H1 (cell line): ENCODE results near the gene LRRC9. TPM values are rescaled to one million over a fixed set of nuclear protein-coding genes. Genes with fewer than 3 reads are reported as not detected.

Experiments
- CTCF ChIA-PET: fragments of 300-600 bp; sonication (Branson Sonifier 250); formaldehyde crosslinking; loops from one replicate; lab custom pipeline; 2021; ENCODE audit not compliant: partially characterized antibody; lab: Charles Lee
- POLR2A ChIA-PET: fragments of 300-600 bp; sonication (Branson Sonifier 250); formaldehyde crosslinking; loops from one replicate; lab custom pipeline; 2021; ENCODE audit warnings: inconsistent platforms; ENCODE audit not compliant: partially characterized antibody; lab: Charles Lee
- DNase-seq, 2 experiments: peaks; one replicate each; pipeline versions ENCODE4 v3.0.0 to v3.0.0-alpha.2; 2010 to 2022; ENCODE audit warnings: low spot score in 2 of 2, low read depth in 1 of 2, mixed read lengths in 1 of 2
- FAIRE-seq: peaks from 2 replicates; lab custom pipeline; 2011; peaks lifted over from hg19 to GRCh38; lab: Jason Lieb, UNC
- H2AFZ ChIP-seq: 2 replicates; pipeline ENCODE4 v1.8.1; 2012; ENCODE audit warnings: low read length, inconsistent platforms
- H2AK5ac ChIP-seq: 2 replicates; pipeline ENCODE4 v1.6.1; 2013; ENCODE audit warnings: low read depth, low read length
- H2BK120ac ChIP-seq: replicated peaks from 2 replicates; pipeline ENCODE3; 2013; ENCODE audit warnings: low read depth, low read length, inconsistent platforms
- H2BK12ac ChIP-seq: 2 replicates; pipeline ENCODE4 v1.6.1; 2013; ENCODE audit warnings: low read depth, low read length
- H2BK15ac ChIP-seq: 2 replicates; pipeline ENCODE4 v1.6.1; 2013; ENCODE audit warnings: low read length
- H2BK20ac ChIP-seq: 2 replicates; pipeline ENCODE4 v1.6.1; 2013; ENCODE audit warnings: low read length
- H2BK5ac ChIP-seq: 2 replicates; pipeline ENCODE4 v1.6.1; 2013; ENCODE audit warnings: low read depth, low read length
- H3K14ac ChIP-seq: 2 replicates; pipeline ENCODE4 v1.6.1; 2013; ENCODE audit warnings: inconsistent platforms; ENCODE audit not compliant: insufficient read length
- H3K18ac ChIP-seq: 2 replicates; pipeline ENCODE4 v1.6.1; 2013; ENCODE audit warnings: low read length; ENCODE audit errors: extremely low read depth
- H3K23ac ChIP-seq: 2 replicates; pipeline ENCODE4 v1.6.1; 2013; ENCODE audit warnings: inconsistent platforms; ENCODE audit not compliant: insufficient read length
- H3K23me2 ChIP-seq: 2 replicates; pipeline ENCODE4 v1.6.1; 2013; ENCODE audit warnings: low read depth, low read length
- H3K27ac ChIP-seq: 2 replicates; pipeline ENCODE4 v1.6.1; 2011; ENCODE audit warnings: low read depth, low read length, inconsistent platforms
- H3K27me3 ChIP-seq, 4 experiments: replicated peaks in 1 of 4; 1 replicate in 1 of 4; 2 replicates in 3 of 4; pipeline versions ENCODE4 v1.6.1 to v1.8.1; 2011 to 2013; ENCODE audit warnings: low read length in 3 of 4, mild to moderate bottlenecking in 3 of 4, inconsistent platforms in 2 of 4, mixed read lengths in 2 of 4, moderate library complexity in 1 of 4; ENCODE audit not compliant: control insufficient read depth in 3 of 4, insufficient read depth in 3 of 4; ENCODE audit errors: extremely low read depth in 1 of 4
- H3K36me3 ChIP-seq, 4 experiments: 2 replicates each; pipeline versions ENCODE4 v1.6.1 to v1.8.1; 2011 to 2013; ENCODE audit warnings: mild to moderate bottlenecking in 4 of 4, low read length in 3 of 4, moderate library complexity in 2 of 4, control low read depth in 1 of 4, inconsistent platforms in 1 of 4; ENCODE audit not compliant: insufficient read depth in 4 of 4, control insufficient read depth in 2 of 4
- H3K4ac ChIP-seq: replicated peaks from 2 replicates; pipeline ENCODE3; 2013; ENCODE audit warnings: low read length, low read depth, mixed read lengths, inconsistent platforms; ENCODE audit not compliant: insufficient read length
- H3K4me1 ChIP-seq, 4 experiments: replicated peaks in 1 of 4; 1 replicate in 1 of 4; 2 replicates in 3 of 4; pipeline versions ENCODE4 v1.6.1 to v1.8.1; 2011 to 2013; ENCODE audit warnings: low read length in 3 of 4, inconsistent platforms in 2 of 4, mixed read lengths in 1 of 4; ENCODE audit not compliant: insufficient read depth in 4 of 4, control insufficient read depth in 3 of 4
- H3K4me2 ChIP-seq, 2 experiments: 2 replicates each; pipeline versions ENCODE4 v1.6.1 to v1.8.1; 2011 to 2013; ENCODE audit warnings: low read depth in 2 of 2, low read length in 2 of 2, control low read depth in 1 of 2, inconsistent platforms in 1 of 2, mild to moderate bottlenecking in 1 of 2; ENCODE audit not compliant: insufficient read depth in 1 of 2
- H3K4me3 ChIP-seq, 4 experiments: fragments of 200-600, 300-600 bp in 1 of 4; sonication (generic), shearing (Covaris generic), sonication (Bioruptor Twin) in 1 of 4; 2 replicates each; pipeline versions ENCODE4 v1.5.1 to v1.8.1; 2011 to 2016; ENCODE audit warnings: low read length in 4 of 4, low read depth in 3 of 4, control low read depth in 2 of 4, inconsistent platforms in 2 of 4, mild to moderate bottlenecking in 2 of 4, mixed read lengths in 1 of 4, moderate library complexity in 1 of 4; ENCODE audit not compliant: insufficient read depth in 2 of 4; ENCODE audit errors: extremely low read depth in 1 of 4
- H3K56ac ChIP-seq: replicated peaks from 2 replicates; pipeline ENCODE3; 2013; ENCODE audit warnings: low read depth, mild to moderate bottlenecking, mixed read lengths, low read length, inconsistent platforms; ENCODE audit not compliant: insufficient read length
- H3K79me1 ChIP-seq: 2 replicates; pipeline ENCODE4 v1.6.1; 2013; ENCODE audit warnings: low read depth, low read length, control low read depth
- H3K79me2 ChIP-seq, 2 experiments: 2 replicates each; pipeline versions ENCODE4 v1.6.1 to v1.8.1; 2012 to 2013; ENCODE audit warnings: low read length in 2 of 2, mild to moderate bottlenecking in 2 of 2, inconsistent platforms in 1 of 2; ENCODE audit not compliant: insufficient read depth in 2 of 2, control insufficient read depth in 1 of 2
- H3K9ac ChIP-seq, 4 experiments: replicated peaks in 1 of 4; 1 replicate in 1 of 4; 2 replicates in 3 of 4; pipeline versions ENCODE4 v1.6.1 to v1.8.1; 2011 to 2013; ENCODE audit warnings: low read depth in 3 of 4, low read length in 3 of 4, control low read depth in 2 of 4, mild to moderate bottlenecking in 2 of 4, moderate library complexity in 2 of 4, inconsistent platforms in 1 of 4; ENCODE audit errors: extremely low read depth in 1 of 4
- H3K9me3 ChIP-seq, 2 experiments: 2 replicates each; pipeline versions ENCODE4 v1.6.1 to v1.8.1; 2012 to 2013; ENCODE audit warnings: mild to moderate bottlenecking in 2 of 2, moderate library complexity in 2 of 2, control low read depth in 1 of 2, inconsistent platforms in 1 of 2, low read depth in 1 of 2, low read length in 1 of 2, mixed read lengths in 1 of 2; ENCODE audit not compliant: insufficient read depth in 2 of 2
- H4K20me1 ChIP-seq, 2 experiments: replicated peaks in 1 of 2; 2 replicates each; pipeline versions ENCODE3 to v1.8.1; 2011 to 2013; ENCODE audit warnings: inconsistent platforms in 2 of 2, low read length in 2 of 2, mild to moderate bottlenecking in 1 of 2; ENCODE audit not compliant: insufficient read depth in 2 of 2, control insufficient read depth in 1 of 2
- H4K5ac ChIP-seq: 2 replicates; pipeline ENCODE4 v1.6.1; 2013; ENCODE audit warnings: low read length, low read depth, mixed read lengths, inconsistent platforms; ENCODE audit not compliant: insufficient read length
- H4K8ac ChIP-seq: 2 replicates; pipeline ENCODE4 v1.8.0; 2013; ENCODE audit warnings: mild to moderate bottlenecking, moderate library complexity, low read length, inconsistent platforms; ENCODE audit not compliant: insufficient read depth; ENCODE audit errors: extremely low read depth
- H4K91ac ChIP-seq: replicated peaks from 2 replicates; pipeline ENCODE3; 2013; ENCODE audit warnings: low read length, mixed read lengths, inconsistent platforms; ENCODE audit not compliant: insufficient read length
- CBX8 ChIP-seq: fragments of 300-800, 300-1000 bp; sonication (generic); IDR thresholded peaks from 2 replicates; pipeline ENCODE4 v1.7.1; 2016; ENCODE audit warnings: low read depth, low read length, borderline replicate concordance
- GTF2F1 ChIP-seq: IDR thresholded peaks from 2 replicates; pipeline ENCODE4 v1.6.1; 2012; ENCODE audit warnings: low read depth, low read length, improper control_type of control experiment, borderline replicate concordance
- WGBS, 2 experiments: shearing (Covaris generic) in 1 of 2; methylation state at CpG; one replicate each; pipeline versions ENCODE4 v1.1.6 to v1.1.7; 2013 to 2015; ENCODE audit warnings: low lambda C conversion rate in 2 of 2, mixed read lengths in 2 of 2, inconsistent platforms in 1 of 2, low coverage in 1 of 2, missing lambda C conversion rate in 1 of 2; ENCODE audit not compliant: insufficient replicate concordance in 2 of 2, insufficient coverage in 1 of 2, insufficient read length in 1 of 2; ENCODE audit errors: extremely low coverage in 1 of 2, missing lambda C conversion rate in 1 of 2; 5-methylcytosine and 5-hydroxymethylcytosine counted together
- polyA plus RNA-seq, 7 experiments: library from polyadenylated mRNA; depleted of rRNA in 3 of 7; stranded (reverse) in 5 of 7; unstranded in 2 of 7; fragments of >200 nt in 5 of 7; fragments of 200-250 nt in 2 of 7; gene quantifications; 1 replicate in 5 of 7; 2 replicates in 1 of 7; 4 replicates in 1 of 7; pipeline versions ENCODE4 v1.2.1 to v1.2.3, GENCODE V29; 2011 to 2013; ENCODE audit warnings: missing spikeins in 2 of 7, mixed read lengths in 2 of 7
- total RNA-seq: library from RNA; stranded (reverse); fragmentation: NEBNext Ultra II Directional; extraction: Animal tissue kit (Norgen Biotek cat#: 25700); gene quantifications from 2 replicates; pipeline ENCODE4 v1.2.1, GENCODE V29; 2021

The LRRC9 gene
- total and polyA plus RNA-seq, 2 of the 8 experiments (the other 6 are each of a cell fraction or from before 2014, with no cell fraction given) = 0.12 to 0.84 TPM

GRCh38 chr14:59912443-59912842, 7.5 kb upstream of the LRRC9 start:
- 95% methylated on average over 2 of the region's 2 CpGs; no CpG with 5 or more reads in 1 of the 2 experiments for WGBS, 2 experiments
- Histone ChIP-seq H3K23ac (no peak overlapping the region), H3K56ac (no peak overlapping the region), H3K9me3 (no peaks in the 10 kb centered on the region), H4K91ac (no peak overlapping the region), H4K5ac (no peak overlapping the region), H3K79me2 (no peaks in the 10 kb centered on the region), H3K4me2 (no peak overlapping the region), H3K18ac (no peak overlapping the region), H2AK5ac (no peak overlapping the region), H4K20me1 (no peaks in the 10 kb centered on the region), H2BK120ac (no peak overlapping the region), H3K23me2 (no peaks in the 10 kb centered on the region; the same call in 1 of the 2 replicates), H3K9ac (no peak overlapping the region), H3K27ac (no peak overlapping the region), H2BK15ac (no peak overlapping the region), H3K36me3 (no peaks in the 10 kb centered on the region), H3K14ac (no peak overlapping the region), H3K27me3 (no peaks in the 10 kb centered on the region), H2AFZ (no peak overlapping the region), H3K4me3 (no peak overlapping the region), H4K8ac (no peak overlapping the region), H3K4me1 (no peaks in the 10 kb centered on the region), H3K4ac (no peak overlapping the region), H3K79me1 (no peaks in the 10 kb centered on the region), H2BK5ac (no peak overlapping the region), H2BK12ac (no peak overlapping the region), H2BK20ac (no peak overlapping the region)
- FAIRE-seq (no peak), DNase-seq (no peak)
- CTCF ChIA-PET = interaction anchor here (0.7 to 2.3 kb wide), 3 partner anchors 14 to 280 kb away, joined by 3 to 9 read pairs (median 6); no protein-coding TSS in a partner anchor
- POLR2A ChIA-PET = no interaction called here
- TF ChIP-seq GTF2F1 = no peak
- TF ChIP-seq CBX8 = no peak
